Activated CD4-positive, alpha-beta T cell treated with anti-CD3 and anti-CD28 coated beads, Interleukin-2, amount 10 ng/mL, durations not matched to agents 7 days and 5 days (primary cell): Measurements from ENCODE around the gene LMBRD1. TPM values are rescaled to one million over a fixed set of nuclear protein-coding genes. Genes with fewer than 3 reads are reported as not detected.
A peak's percentile ranks its signal among the peaks of the same experiment; 100 is the strongest.
"Not testable (repeated sequence)": the region's sequence is repeated elsewhere in the genome, so short reads cannot be mapped to it uniquely, and the experiment has no call there.

ENCODE experiments used
- CTCF ChIA-PET: fragments of 350-600 bp; sonication (Branson Sonifier 250); formaldehyde crosslinking; loops from one replicate; lab custom pipeline; 2021; ENCODE audit warnings: antibody characterized with exemption; lab: Charles Lee
- POLR2A ChIA-PET: fragments of 350-600 bp; sonication (Branson Sonifier 250); formaldehyde crosslinking; loops from one replicate; lab custom pipeline; 2021; ENCODE audit warnings: antibody characterized with exemption; lab: Charles Lee
- DNase-seq: peaks from one replicate; pipeline ENCODE4 v3.0.0-alpha.2; 2020
- H3K27ac Mint-ChIP-seq: one replicate; pipeline ENCODE4 v1.8.0; 2021; ENCODE audit warnings: mild to moderate bottlenecking, moderate library complexity, mixed read lengths
- H3K27me3 Mint-ChIP-seq: one replicate; pipeline ENCODE4 v1.8.0; 2021; ENCODE audit warnings: mixed read lengths
- H3K36me3 Mint-ChIP-seq: one replicate; pipeline ENCODE4 v1.8.0; 2021; ENCODE audit warnings: low read depth, mixed read lengths
- H3K4me1 Mint-ChIP-seq: one replicate; pipeline ENCODE4 v1.8.0; 2021; ENCODE audit warnings: mixed read lengths
- H3K4me3 Mint-ChIP-seq: one replicate; pipeline ENCODE4 v1.8.0; 2021; ENCODE audit warnings: mild to moderate bottlenecking, moderate library complexity, mixed read lengths
- H3K9me3 Mint-ChIP-seq: one replicate; pipeline ENCODE4 v1.8.0; 2021; ENCODE audit warnings: mixed read lengths
- total RNA-seq, 2 experiments: library from RNA; stranded (reverse); gene quantifications; one replicate each; pipeline ENCODE4 v1.2.3, GENCODE V29; 2021

The LMBRD1 gene
- 10 to 100 TPM; 23.5 to 30.5 TPM for total RNA-seq

GRCh38 chr6:69796642-69797390 lies at the start of gene LMBRD1:
Gene LMBRD1, minus strand, starts transcription at chr6:69797010. Its CDS starts 129 bp downstream, at chr6:69796881.
- peaks cover 34% of the 10 kb centered on the region for H3K4me1 Mint-ChIP-seq
- POLR2A ChIA-PET: no interaction called here
- no peaks in the 10 kb centered on the region for H3K27me3 Mint-ChIP-seq
- peaks cover 13% of the 10 kb centered on the region for H3K36me3 Mint-ChIP-seq
- H3K4me3 Mint-ChIP-seq: peak within 1 kb of the TSS; percentile 83
- H3K27ac Mint-ChIP-seq: peak within 1 kb of the TSS; percentile 95
- H3K9me3 Mint-ChIP-seq: peaks cover 12% of the 10 kb centered on the region
- peak; percentile 98 for DNase-seq
- CTCF ChIA-PET: interaction anchor here (0.6 to 2.3 kb wide), 23 partner anchors 8 to 100 kb away, joined by 3 to 45 read pairs (median 4); partner anchors contain the start of gene COL19A1

DNA sequence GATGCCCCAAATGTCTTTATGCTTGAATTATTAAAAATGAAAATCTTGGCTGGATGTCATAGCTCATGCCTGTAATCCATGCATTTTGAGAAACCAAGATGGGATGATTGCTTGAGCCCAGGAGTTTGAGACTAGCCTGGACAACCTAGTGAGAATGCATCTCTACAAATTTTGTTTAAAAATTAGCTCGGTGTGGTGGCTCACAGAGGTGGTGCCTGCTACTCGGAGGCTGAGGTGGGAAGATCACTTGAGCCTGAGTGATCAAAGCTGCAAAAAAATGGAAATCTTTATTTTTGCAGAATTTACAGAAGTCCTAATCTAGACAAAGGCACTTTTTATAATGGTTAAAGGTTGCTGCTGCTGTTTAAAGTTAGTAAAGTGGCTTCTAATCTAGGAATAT lies 49.5 kb upstream of the LMBRD1 start:
- Mint-ChIP-seq H3K27me3 (peaks cover 26% of the 10 kb centered on the region), H3K36me3 (no peaks in the 10 kb centered on the region), H3K4me1 (no peaks in the 10 kb centered on the region), H3K4me3 (no peak overlapping the region), H3K9me3 (no peaks in the 10 kb centered on the region), H3K27ac (no peak overlapping the region)
- POLR2A ChIA-PET: no interaction called here
- CTCF ChIA-PET: interaction anchor here (1.2 to 1.3 kb wide), 3 partner anchors 20 to 50 kb away, joined by 3 to 4 read pairs (median 3); partner anchors contain the start of gene COL19A1
- DNase-seq: no peak

DNA sequence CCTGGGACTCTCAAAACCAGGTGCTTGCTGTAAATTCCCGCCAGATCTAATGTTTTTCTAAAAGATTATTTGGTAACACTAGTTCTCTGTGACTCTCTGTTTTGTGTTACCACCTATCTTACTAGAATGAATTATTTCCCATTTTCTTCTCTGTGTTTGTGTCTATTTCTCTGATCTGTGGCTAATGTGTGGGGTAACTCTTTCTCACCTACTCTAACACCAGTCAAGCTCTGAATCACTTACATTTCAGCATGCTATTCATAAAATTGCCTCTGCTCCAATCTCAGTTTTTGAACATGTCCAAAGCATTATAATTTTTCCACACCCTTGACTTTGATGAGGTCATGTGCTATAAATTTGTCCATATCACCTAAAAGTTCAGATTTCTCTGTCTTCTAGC lies 46.4 kb upstream of the LMBRD1 start:
- Mint-ChIP-seq H3K4me1 (no peaks in the 10 kb centered on the region), H3K27me3 (peaks cover 35% of the 10 kb centered on the region), H3K4me3 (no peak overlapping the region), H3K27ac (no peak overlapping the region), H3K9me3 (no peaks in the 10 kb centered on the region), H3K36me3 (no peaks in the 10 kb centered on the region)
- ChIA-PET CTCF (no interaction called here), POLR2A (no interaction called here)
- no peak for DNase-seq

GRCh38 chr6:69841862-69842261 lies 45.1 kb upstream of the LMBRD1 start:
- no peaks in the 10 kb centered on the region for H3K4me1 Mint-ChIP-seq
- H3K36me3 Mint-ChIP-seq: no peaks in the 10 kb centered on the region
- ChIA-PET POLR2A (no interaction called here), CTCF (interaction anchor here (1.4 kb wide), 1 partner anchor 16 kb away, joined by 3 read pairs; no protein-coding TSS in a partner anchor)
- peaks cover 31% of the 10 kb centered on the region for H3K27me3 Mint-ChIP-seq
- H3K9me3 Mint-ChIP-seq: no peaks in the 10 kb centered on the region
- H3K4me3 Mint-ChIP-seq: no peak overlapping the region
- DNase-seq: no peak
- no peak overlapping the region for H3K27ac Mint-ChIP-seq

GRCh38 chr6:69835414-69836179 lies 38.8 kb upstream of the LMBRD1 start:
- Mint-ChIP-seq H3K27ac (no peak overlapping the region), H3K4me1 (no peaks in the 10 kb centered on the region), H3K27me3 (peaks cover 22% of the 10 kb centered on the region), H3K4me3 (no peak overlapping the region), H3K36me3 (no peaks in the 10 kb centered on the region), H3K9me3 (no peaks in the 10 kb centered on the region)
- CTCF ChIA-PET: no interaction called here
- POLR2A ChIA-PET: no interaction called here
- DNase-seq: no peak

DNA sequence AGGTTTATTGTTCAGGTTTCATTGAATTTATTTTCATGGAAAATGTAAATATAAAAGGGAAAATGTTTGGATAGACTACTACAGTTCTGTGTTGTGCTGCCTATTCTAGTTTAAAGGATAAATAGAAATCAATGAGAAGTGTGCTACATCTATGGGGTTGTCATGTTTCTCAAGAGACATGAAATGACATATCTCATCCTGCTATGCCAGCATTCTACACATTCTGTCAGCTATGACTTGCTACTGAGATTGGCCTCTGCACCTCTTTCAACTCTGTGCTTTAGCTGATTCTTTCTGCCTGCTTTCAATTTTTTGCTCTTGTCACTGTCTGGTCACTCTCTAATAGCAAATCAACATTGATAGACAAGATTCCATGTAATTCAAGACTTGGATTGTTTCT lies 35.7 kb upstream of the LMBRD1 start:
- Mint-ChIP-seq H3K36me3 (no peaks in the 10 kb centered on the region), H3K4me3 (no peak overlapping the region), H3K9me3 (no peaks in the 10 kb centered on the region), H3K27ac (no peak overlapping the region), H3K27me3 (peaks cover 15% of the 10 kb centered on the region), H3K4me1 (no peaks in the 10 kb centered on the region)
- no peak for DNase-seq
- CTCF ChIA-PET: no interaction called here
- POLR2A ChIA-PET: no interaction called here

DNA sequence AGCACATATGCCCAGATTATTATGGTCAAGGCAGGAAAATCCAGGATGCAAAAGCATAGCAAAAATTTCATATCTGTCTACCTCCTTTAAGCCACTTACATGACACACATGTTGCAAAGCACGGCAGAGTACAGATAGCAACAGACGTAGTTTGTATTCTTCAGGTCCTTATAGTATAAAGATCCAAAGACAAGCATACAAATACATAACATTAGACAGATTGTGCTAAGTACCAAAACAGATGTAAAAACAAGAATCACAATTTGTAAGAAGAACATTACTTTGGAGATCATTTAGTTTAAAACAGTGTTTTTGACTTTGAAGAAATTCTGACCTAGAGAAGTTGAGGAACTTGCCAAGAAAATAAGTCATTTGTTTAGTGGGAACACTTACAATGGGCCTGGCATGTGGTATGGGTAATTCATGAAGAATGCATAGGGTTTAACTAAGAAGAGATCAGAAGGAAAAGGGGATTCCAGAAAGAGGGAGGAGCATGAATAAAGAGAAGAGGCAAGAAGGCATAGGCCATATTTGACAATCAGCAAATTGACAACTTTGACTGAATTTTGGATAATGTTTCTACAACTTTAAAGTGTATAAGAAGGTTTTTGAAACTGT lies 30.6 kb upstream of the LMBRD1 start:
- CTCF ChIA-PET: no interaction called here
- no peaks in the 10 kb centered on the region for H3K9me3 Mint-ChIP-seq
- no peaks in the 10 kb centered on the region for H3K4me1 Mint-ChIP-seq
- no peak overlapping the region for H3K27ac Mint-ChIP-seq
- POLR2A ChIA-PET: no interaction called here
- no peaks in the 10 kb centered on the region for H3K36me3 Mint-ChIP-seq
- no peak for DNase-seq
- peaks cover 7% of the 10 kb centered on the region for H3K27me3 Mint-ChIP-seq
- no peak overlapping the region for H3K4me3 Mint-ChIP-seq

DNA sequence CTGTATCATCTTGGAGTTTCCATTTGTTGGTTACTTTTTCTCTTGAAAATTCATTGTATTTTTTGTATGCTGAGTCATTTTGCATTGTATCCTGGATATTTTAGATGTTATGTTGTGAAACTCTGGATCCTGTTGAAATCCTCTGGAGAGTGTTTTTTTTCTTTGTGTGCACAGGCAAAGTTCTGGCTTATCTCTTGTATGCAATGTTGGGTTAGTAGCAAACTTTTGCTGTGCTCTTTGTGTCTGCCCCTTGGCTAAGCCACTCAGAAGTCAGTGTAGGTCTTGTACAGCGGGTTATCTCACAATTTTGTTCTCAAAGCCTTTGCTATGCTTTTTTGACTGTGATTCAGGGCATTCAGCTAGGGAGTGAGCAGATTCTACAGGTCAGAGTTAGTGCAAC lies 29.1 kb upstream of the LMBRD1 start:
- no peak overlapping the region for H3K4me3 Mint-ChIP-seq
- POLR2A ChIA-PET: no interaction called here
- peaks cover 4% of the 10 kb centered on the region for H3K27me3 Mint-ChIP-seq
- CTCF ChIA-PET: no interaction called here
- no peaks in the 10 kb centered on the region for H3K36me3 Mint-ChIP-seq
- no peak overlapping the region for H3K27ac Mint-ChIP-seq
- H3K9me3 Mint-ChIP-seq: no peaks in the 10 kb centered on the region
- DNase-seq: no peak
- H3K4me1 Mint-ChIP-seq: no peaks in the 10 kb centered on the region

DNA sequence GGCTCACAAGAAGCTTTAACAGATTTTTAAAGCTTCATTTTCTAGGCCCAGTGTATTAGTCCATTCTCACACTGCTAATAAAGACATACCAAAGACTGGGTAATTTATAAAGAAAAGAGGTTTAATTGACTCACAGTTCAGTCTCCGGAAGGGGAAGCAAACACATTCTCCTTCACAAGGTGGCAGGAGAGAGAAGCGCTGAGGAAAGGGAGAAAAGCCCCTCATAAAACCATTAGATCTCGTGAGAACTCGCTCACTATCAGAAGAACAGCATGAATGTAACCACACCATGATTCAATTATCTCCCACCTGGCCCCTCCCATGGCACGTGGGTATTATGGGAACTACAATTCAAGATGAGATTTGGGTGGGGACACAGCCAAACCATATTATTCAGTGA lies 27.5 kb upstream of the LMBRD1 start:
- DNase-seq, H3K4me1 Mint-ChIP-seq, H3K4me3 Mint-ChIP-seq, POLR2A ChIA-PET, H3K36me3 Mint-ChIP-seq, H3K9me3 Mint-ChIP-seq, H3K27ac Mint-ChIP-seq, H3K27me3 Mint-ChIP-seq: not testable (repeated sequence)
- CTCF ChIA-PET: interaction anchor here (1.2 kb wide), 1 partner anchor 27 kb away, joined by 3 read pairs; the partner anchor contains the start of gene LMBRD1

GRCh38 chr6:69820438-69820837 lies 23.6 kb upstream of the LMBRD1 start:
- POLR2A ChIA-PET: no interaction called here
- Mint-ChIP-seq H3K4me3 (no peak overlapping the region), H3K9me3 (no peaks in the 10 kb centered on the region), H3K4me1 (peaks cover 18% of the 10 kb centered on the region), H3K36me3 (no peaks in the 10 kb centered on the region), H3K27ac (no peak overlapping the region), H3K27me3 (no peaks in the 10 kb centered on the region)
- no peak for DNase-seq
- CTCF ChIA-PET: interaction anchor here (1.7 kb wide), 1 partner anchor 23 kb away, joined by 9 read pairs; the partner anchor contains the start of gene LMBRD1

DNA sequence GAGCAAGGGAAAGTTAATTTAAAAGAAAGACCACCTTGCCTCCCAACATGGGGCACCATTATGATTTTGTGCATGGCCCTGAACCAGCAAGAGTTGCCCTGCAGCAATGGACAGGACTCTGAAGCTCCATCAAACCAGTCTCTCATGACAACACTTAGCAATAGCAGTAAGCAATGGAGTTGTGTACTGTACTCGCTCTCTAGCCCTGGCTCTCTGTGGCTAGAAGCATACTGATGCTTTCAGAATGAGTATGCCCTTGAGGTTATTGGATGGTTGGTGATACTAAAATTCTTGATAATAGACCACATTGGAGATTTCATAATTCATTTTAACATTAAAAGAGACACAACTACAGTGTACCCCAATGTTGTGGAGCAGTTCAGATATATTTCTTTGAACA lies 23.2 kb upstream of the LMBRD1 start:
- no peak for DNase-seq
- peaks cover 23% of the 10 kb centered on the region for H3K4me1 Mint-ChIP-seq
- H3K4me3 Mint-ChIP-seq: no peak overlapping the region
- CTCF ChIA-PET: interaction anchor here (1.7 kb wide), 1 partner anchor 23 kb away, joined by 9 read pairs; the partner anchor contains the start of gene LMBRD1
- no peaks in the 10 kb centered on the region for H3K9me3 Mint-ChIP-seq
- no peak overlapping the region for H3K27ac Mint-ChIP-seq
- H3K36me3 Mint-ChIP-seq: peaks cover 2% of the 10 kb centered on the region
- POLR2A ChIA-PET: no interaction called here
- H3K27me3 Mint-ChIP-seq: no peaks in the 10 kb centered on the region

DNA sequence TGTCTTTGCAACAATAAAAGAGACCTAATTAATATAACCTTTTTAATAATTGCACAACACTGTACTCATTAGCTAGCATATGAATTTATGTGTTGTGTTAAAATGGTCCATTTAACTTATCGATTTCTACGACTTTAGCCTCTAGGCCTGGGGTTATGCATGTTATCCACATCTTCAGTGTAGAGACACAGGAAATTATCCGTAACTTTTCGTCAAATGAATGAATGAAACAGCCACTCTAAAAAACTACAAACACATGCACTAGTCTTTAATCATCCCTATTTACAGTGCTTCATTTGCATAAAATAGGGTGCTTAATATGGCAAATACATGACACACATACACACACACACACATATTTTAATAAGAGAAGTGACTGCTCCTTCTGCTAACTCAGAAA lies 22.3 kb upstream of the LMBRD1 start:
- Mint-ChIP-seq H3K27me3 (no peaks in the 10 kb centered on the region), H3K4me3 (no peak overlapping the region), H3K9me3 (peaks cover 2% of the 10 kb centered on the region), H3K4me1 (peaks cover 30% of the 10 kb centered on the region), H3K36me3 (peaks cover 3% of the 10 kb centered on the region), H3K27ac (no peak overlapping the region)
- CTCF ChIA-PET: interaction anchor here (1.7 kb wide), 1 partner anchor 22 kb away, joined by 9 read pairs; the partner anchor contains the start of gene LMBRD1
- no peak for DNase-seq
- POLR2A ChIA-PET: no interaction called here
